GM12878 (cell line): ENCODE results near the gene SAXO1. TPM values are rescaled to one million over a fixed set of nuclear protein-coding genes. Genes with fewer than 3 reads are reported as not detected.

Experiments
- ATAC-seq: fragments of 200-7000 bp; cut with Tn5 transposase; 3 replicates; pipeline ENCODE4 v1.9.1; 2020; ENCODE audit warnings: mild to moderate bottlenecking, moderate library complexity
- BruUV-seq: library from RNA; stranded (reverse); fragments of 400-500 nt; replicated peaks from 2 replicates; lab custom pipeline; 2021; lab: Mats Ljungman, UMichigan
- CTCF ChIA-PET: fragments of 300-600 bp; sonication (Branson Sonifier 250); formaldehyde crosslinking; extraction: SDS; loops from one replicate; lab custom pipeline; 2021; ENCODE audit warnings: inconsistent platforms; lab: Yijun Ruan, JAX
- POLR2A ChIA-PET: fragments of 350-600 bp; formaldehyde crosslinking; extraction: SDS; loops from one replicate; lab custom pipeline; 2021; ENCODE audit warnings: inconsistent platforms; lab: Charles Lee
- RAD21 ChIA-PET: fragments of 300-600 bp; sonication (Branson Sonifier 250); formaldehyde crosslinking; loops from one replicate; lab custom pipeline; 2023; ENCODE audit warnings: antibody characterized with exemption; ENCODE audit not compliant: unreplicated experiment; lab: Charles Lee
- SMC1A ChIA-PET: fragments of 300-600 bp; sonication (Branson Sonifier 250); formaldehyde crosslinking; loops from one replicate; lab custom pipeline; 2023; ENCODE audit not compliant: unreplicated experiment, uncharacterized antibody; lab: Charles Lee
- DNase-seq: peaks from one replicate; pipeline ENCODE4 v3.0.0-alpha.2; 2011; ENCODE audit warnings: low read depth, low spot score
- FAIRE-seq: peaks from 3 replicates; lab custom pipeline; 2011; peaks lifted over from hg19 to GRCh38; lab: Jason Lieb, UNC
- H2AFZ ChIP-seq: 2 replicates; pipeline ENCODE4 v1.6.0; 2011; ENCODE audit warnings: low read depth, low read length, control low read depth; ENCODE audit not compliant: control insufficient read depth
- H3K27ac ChIP-seq: 2 replicates; pipeline ENCODE4 v1.5.1; 2011; ENCODE audit warnings: control low read depth; ENCODE audit not compliant: control insufficient read depth, insufficient read depth
- H3K27me3 ChIP-seq, 2 experiments: replicated peaks in 1 of 2; 2 replicates each; pipeline versions ENCODE4 v1.6.0 to v1.6.1; 2011; ENCODE audit warnings: low read length in 1 of 2; ENCODE audit not compliant: control insufficient read depth in 2 of 2, insufficient read depth in 2 of 2
- H3K36me3 ChIP-seq, 2 experiments: 2 replicates each; pipeline ENCODE4 v1.5.1; 2011; ENCODE audit warnings: low read length in 1 of 2; ENCODE audit not compliant: control insufficient read depth in 2 of 2, insufficient read depth in 2 of 2
- H3K4me1 ChIP-seq: 2 replicates; pipeline ENCODE4 v1.6.1; 2011; ENCODE audit warnings: mild to moderate bottlenecking, low read length, moderate library complexity, mixed read lengths; ENCODE audit not compliant: control insufficient read depth, insufficient read depth
- H3K4me2 ChIP-seq: 2 replicates; pipeline ENCODE4 v1.6.0; 2011; ENCODE audit warnings: control low read depth; ENCODE audit not compliant: control insufficient read depth, insufficient read depth
- H3K4me3 ChIP-seq: fragments of 200-600 bp; sonication (generic); 2 replicates; pipeline ENCODE4 v1.5.1; 2016
- H3K79me2 ChIP-seq: 2 replicates; pipeline ENCODE4 v1.6.0; 2011; ENCODE audit warnings: low read length; ENCODE audit not compliant: control insufficient read depth, insufficient read depth
- H3K9ac ChIP-seq: 2 replicates; pipeline ENCODE4 v1.8.0; 2011; ENCODE audit warnings: low read length, control low read depth, mixed read lengths; ENCODE audit not compliant: control insufficient read depth, insufficient read depth
- H3K9me3 ChIP-seq: replicated peaks from 3 replicates; pipeline ENCODE4 v1.5.1; 2011; ENCODE audit warnings: mild to moderate bottlenecking, low read length; ENCODE audit not compliant: control insufficient read depth, insufficient read depth
- H4K20me1 ChIP-seq: 2 replicates; pipeline ENCODE4 v1.6.0; 2011; ENCODE audit not compliant: control insufficient read depth, insufficient read depth
- ATF7 ChIP-seq: fragments of 450-650 bp; IDR thresholded peaks from 2 replicates; pipeline ENCODE4 v1.6.1; 2016; ENCODE audit warnings: low read depth, mild to moderate bottlenecking
- BCLAF1 ChIP-seq: fragments of 450-650 bp; IDR thresholded peaks from 2 replicates; pipeline ENCODE4 v1.6.1; 2017; ENCODE audit warnings: antibody characterized with exemption, mild to moderate bottlenecking, moderate library complexity
- DPF2 ChIP-seq: fragments of 450-650 bp; IDR thresholded peaks from 2 replicates; pipeline ENCODE4 v1.6.1; 2017; ENCODE audit warnings: mild to moderate bottlenecking
- E2F4 ChIP-seq: IDR thresholded peaks from 2 replicates; pipeline ENCODE4 v1.6.1; 2012; ENCODE audit warnings: low read depth, low read length, improper control_type of control experiment
- EED ChIP-seq: sonication (generic); IDR thresholded peaks from 2 replicates; pipeline ENCODE4 v1.6.1; 2016; ENCODE audit warnings: antibody characterized with exemption, low read depth
- HDGF ChIP-seq: fragments of 450-650 bp; IDR thresholded peaks from 2 replicates; pipeline ENCODE4 v1.6.1; 2016; ENCODE audit warnings: antibody characterized with exemption
- NBN ChIP-seq: fragments of 450-650 bp; IDR thresholded peaks from 2 replicates; pipeline ENCODE4 v1.6.1; 2016
- NFXL1 ChIP-seq: fragments of 450-650 bp; IDR thresholded peaks from 2 replicates; pipeline ENCODE4 v1.6.1; 2017; ENCODE audit warnings: antibody characterized with exemption, mild to moderate bottlenecking, borderline replicate concordance
- POLR2A ChIP-seq: IDR thresholded peaks from 2 replicates; pipeline ENCODE4 v1.6.1; 2011; ENCODE audit warnings: low read depth, mild to moderate bottlenecking, low read length
- SMAD5 ChIP-seq: IDR thresholded peaks from 2 replicates; pipeline ENCODE4 v1.6.1; 2016; ENCODE audit warnings: antibody characterized with exemption, low read depth
- TBL1XR1 ChIP-seq: IDR thresholded peaks from 2 replicates; pipeline ENCODE4 v1.6.1; 2012; ENCODE audit warnings: low read depth, low read length, improper control_type of control experiment
- ZSCAN29 ChIP-seq: fragments of 450-650 bp; IDR thresholded peaks from 2 replicates; pipeline ENCODE4 v1.6.1; 2017; ENCODE audit warnings: mild to moderate bottlenecking, moderate library complexity
- in situ Hi-C: fragments of 300-500 bp; cut with MboI; formaldehyde crosslinking; loops from 9 replicates; pipeline ENCODE4 v1.14.3; 2018; ENCODE audit warnings: mixed read lengths
- intact Hi-C: fragments of 100-400 bp; cut with micrococcal nuclease; formaldehyde crosslinking; loops from one replicate; pipeline ENCODE4 v1.14.2; 2022; ENCODE audit not compliant: unreplicated experiment
- polyA plus RNA-seq, 11 experiments: library from polyadenylated mRNA; depleted of rRNA in 4 of 11; unstranded in 6 of 11; stranded (reverse) in 5 of 11; fragments of >200 nt; fragmentation: Nextera tagmentation in 4 of 11; fragmentation: Illumina TruSeq in 1 of 11; extraction: Ambion mirVana in 4 of 11; extraction: Trizol in 1 of 11; gene quantifications; 1 replicate in 1 of 11; 2 replicates in 10 of 11; pipeline versions ENCODE4 v1.2.1 to v1.2.3, GENCODE V29; 2011 to 2016; ENCODE audit warnings: inconsistent platforms in 2 of 11, missing spikeins in 2 of 11, low read depth in 1 of 11
- total RNA-seq, 4 experiments: library from RNA; depleted of rRNA in 3 of 4; stranded (reverse); fragments of >200 nt in 3 of 4; fragmentation: Illumina TruSeq in 1 of 4; extraction: Trizol in 1 of 4; gene quantifications; 2 replicates each; pipeline versions ENCODE4 v1.2.1 to v1.2.3, GENCODE V29; 2013 to 2021
- TF ChIP-seq, protein P1 (sequence below): fragments of 450-650 bp; IDR thresholded peaks from 2 replicates; pipeline ENCODE4 v1.6.1; 2016; ENCODE audit warnings: mild to moderate bottlenecking, moderate library complexity, borderline replicate concordance
- TF ChIP-seq, protein P2 (sequence below), 3 experiments: IDR thresholded peaks in 2 of 3; conservative IDR thresholded peaks in 1 of 3; 2 replicates each; pipeline ENCODE4 v1.5.1; 2011; ENCODE audit warnings: low read depth in 3 of 3, low read length in 3 of 3, mild to moderate bottlenecking in 3 of 3, control low read depth in 2 of 3, moderate library complexity in 2 of 3, inconsistent platforms in 1 of 3, mixed read lengths in 1 of 3; ENCODE audit not compliant: control insufficient read depth in 2 of 3, insufficient read depth in 1 of 3; ENCODE audit errors: extremely low read depth in 1 of 3

SAXO1 gene
- total and polyA plus RNA-seq, 10 of the 15 experiments (the other 5 are each of a cell fraction or from before 2014, with no cell fraction given) = under 0.01 to 0.01 TPM; not detected in 8

GRCh38 chr9:19074229-19074628 lies 41.2 kb upstream of the SAXO1 start (continued):
- TF ChIP-seq HDGF (no peak), SMAD5 (no peak), BCLAF1 (no peak)

- no peak for DNase-seq
- intact Hi-C loops (no loop called here), in situ Hi-C loops (no loop called here)
- H3K36me3 ChIP-seq = peaks cover 2 to 13% of the 10 kb centered on the region in 2 experiments
- ChIA-PET CTCF (interaction anchor here (0.8 to 1.6 kb wide), 7 partner anchors 8 to 408 kb away, joined by 3 to 8 read pairs (median 3); partner anchors contain the start of gene RRAGA), RAD21 (interaction anchor here (0.7 kb wide), 1 partner anchor 117 kb away, joined by 3 read pairs; no protein-coding TSS in a partner anchor), POLR2A (no interaction called here), SMC1A (interaction anchor here (0.6 kb wide), 1 partner anchor 25 kb away, joined by 3 read pairs; no protein-coding TSS in a partner anchor)
- no peaks in the 10 kb centered on the region for H3K9me3 ChIP-seq
- no peaks in the 10 kb centered on the region; the same call in 1 of the 2 replicates for H3K79me2 ChIP-seq
- no peak overlapping the region for H3K9ac ChIP-seq
- H3K4me3 ChIP-seq = no peak overlapping the region
- no peaks in the 10 kb centered on the region for H4K20me1 ChIP-seq
- no peak overlapping the region for H2AFZ ChIP-seq
- no peak overlapping the region for H3K27ac ChIP-seq
- H3K4me2 ChIP-seq = no peak overlapping the region
- no peaks in the 10 kb centered on the region; the same call in 1 of the 2 replicates for H3K4me1 ChIP-seq
- no peaks in the 10 kb centered on the region for H3K27me3 ChIP-seq
- FAIRE-seq = no peak
- BruUV-seq = no TSS peak
- ATAC-seq = no peak; the same call in 2 of the 3 replicates
- TF ChIP-seq TBL1XR1 = no peak
- no peak for TF ChIP-seq DPF2
- TF ChIP-seq, protein P1, sequence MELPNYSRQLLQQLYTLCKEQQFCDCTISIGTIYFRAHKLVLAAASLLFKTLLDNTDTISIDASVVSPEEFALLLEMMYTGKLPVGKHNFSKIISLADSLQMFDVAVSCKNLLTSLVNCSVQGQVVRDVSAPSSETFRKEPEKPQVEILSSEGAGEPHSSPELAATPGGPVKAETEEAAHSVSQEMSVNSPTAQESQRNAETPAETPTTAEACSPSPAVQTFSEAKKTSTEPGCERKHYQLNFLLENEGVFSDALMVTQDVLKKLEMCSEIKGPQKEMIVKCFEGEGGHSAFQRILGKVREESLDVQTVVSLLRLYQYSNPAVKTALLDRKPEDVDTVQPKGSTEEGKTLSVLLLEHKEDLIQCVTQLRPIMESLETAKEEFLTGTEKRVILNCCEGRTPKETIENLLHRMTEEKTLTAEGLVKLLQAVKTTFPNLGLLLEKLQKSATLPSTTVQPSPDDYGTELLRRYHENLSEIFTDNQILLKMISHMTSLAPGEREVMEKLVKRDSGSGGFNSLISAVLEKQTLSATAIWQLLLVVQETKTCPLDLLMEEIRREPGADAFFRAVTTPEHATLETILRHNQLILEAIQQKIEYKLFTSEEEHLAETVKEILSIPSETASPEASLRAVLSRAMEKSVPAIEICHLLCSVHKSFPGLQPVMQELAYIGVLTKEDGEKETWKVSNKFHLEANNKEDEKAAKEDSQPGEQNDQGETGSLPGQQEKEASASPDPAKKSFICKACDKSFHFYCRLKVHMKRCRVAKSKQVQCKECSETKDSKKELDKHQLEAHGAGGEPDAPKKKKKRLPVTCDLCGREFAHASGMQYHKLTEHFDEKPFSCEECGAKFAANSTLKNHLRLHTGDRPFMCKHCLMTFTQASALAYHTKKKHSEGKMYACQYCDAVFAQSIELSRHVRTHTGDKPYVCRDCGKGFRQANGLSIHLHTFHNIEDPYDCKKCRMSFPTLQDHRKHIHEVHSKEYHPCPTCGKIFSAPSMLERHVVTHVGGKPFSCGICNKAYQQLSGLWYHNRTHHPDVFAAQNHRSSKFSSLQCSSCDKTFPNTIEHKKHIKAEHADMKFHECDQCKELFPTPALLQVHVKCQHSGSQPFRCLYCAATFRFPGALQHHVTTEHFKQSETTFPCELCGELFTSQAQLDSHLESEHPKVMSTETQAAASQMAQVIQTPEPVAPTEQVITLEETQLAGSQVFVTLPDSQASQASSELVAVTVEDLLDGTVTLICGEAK = no peak
- TF ChIP-seq EED = no peak
- TF ChIP-seq ATF7 = no peak
- no peak for TF ChIP-seq POLR2A
- TF ChIP-seq ZSCAN29 = no peak
- no peak for TF ChIP-seq E2F4
- TF ChIP-seq NBN = no peak
- TF ChIP-seq, protein P2, sequence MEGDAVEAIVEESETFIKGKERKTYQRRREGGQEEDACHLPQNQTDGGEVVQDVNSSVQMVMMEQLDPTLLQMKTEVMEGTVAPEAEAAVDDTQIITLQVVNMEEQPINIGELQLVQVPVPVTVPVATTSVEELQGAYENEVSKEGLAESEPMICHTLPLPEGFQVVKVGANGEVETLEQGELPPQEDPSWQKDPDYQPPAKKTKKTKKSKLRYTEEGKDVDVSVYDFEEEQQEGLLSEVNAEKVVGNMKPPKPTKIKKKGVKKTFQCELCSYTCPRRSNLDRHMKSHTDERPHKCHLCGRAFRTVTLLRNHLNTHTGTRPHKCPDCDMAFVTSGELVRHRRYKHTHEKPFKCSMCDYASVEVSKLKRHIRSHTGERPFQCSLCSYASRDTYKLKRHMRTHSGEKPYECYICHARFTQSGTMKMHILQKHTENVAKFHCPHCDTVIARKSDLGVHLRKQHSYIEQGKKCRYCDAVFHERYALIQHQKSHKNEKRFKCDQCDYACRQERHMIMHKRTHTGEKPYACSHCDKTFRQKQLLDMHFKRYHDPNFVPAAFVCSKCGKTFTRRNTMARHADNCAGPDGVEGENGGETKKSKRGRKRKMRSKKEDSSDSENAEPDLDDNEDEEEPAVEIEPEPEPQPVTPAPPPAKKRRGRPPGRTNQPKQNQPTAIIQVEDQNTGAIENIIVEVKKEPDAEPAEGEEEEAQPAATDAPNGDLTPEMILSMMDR (IDR thresholded peaks at IDR 0.05 in 2 of 3, conservative IDR thresholded peaks at IDR 0.05 in 1 of 3; ENCODE audit: control insufficient read depth in 2 of 3, extremely low read depth in 1 of 3, insufficient read depth in 1 of 3, low read depth in 3 of 3, low read length in 3 of 3) = no peak
- TF ChIP-seq NFXL1 = no peak
Measured at GRCh38 chr9:19057033-19057432, 24.0 kb upstream of the SAXO1 start.
